Left ventricle myocardium inferior (tissue), 1 donor: ENCODE results near the gene TBL1X. TPM values are rescaled to one million over a fixed set of nuclear protein-coding genes. Genes with fewer than 3 reads are reported as not detected.

Source experiments
- DNase-seq: peaks from one replicate; pipeline ENCODE4 v3.0.0-alpha.2; 2020
- H3K27ac ChIP-seq: fragments of 200-600 bp; replicated peaks from 2 replicates; pipeline ENCODE4 v1.8.0; 2021
- H3K27me3 ChIP-seq: fragments of 200-600 bp; 2 replicates; pipeline ENCODE4 v1.8.0; 2021; ENCODE audit warnings: low read depth
- H3K36me3 ChIP-seq: fragments of 200-600 bp; 2 replicates; pipeline ENCODE4 v1.8.0; 2021
- H3K4me1 ChIP-seq: fragments of 200-600 bp; 2 replicates; pipeline ENCODE4 v1.8.0; 2021
- H3K4me3 ChIP-seq: fragments of 200-600 bp; 2 replicates; pipeline ENCODE4 v1.8.0; 2021; ENCODE audit warnings: mild to moderate bottlenecking, moderate library complexity
- H3K9me3 ChIP-seq: fragments of 200-600 bp; replicated peaks from 2 replicates; pipeline ENCODE4 v1.8.0; 2021
- intact Hi-C: fragments of 100-400 bp; cut with micrococcal nuclease; formaldehyde crosslinking; loops from one replicate; pipeline ENCODE4 v1.11.0; 2022
- total RNA-seq: library from RNA; stranded (reverse); fragmentation: NEBNext Ultra II Directional; extraction: Animal tissue kit (Norgen Biotek cat#: 25700); gene quantifications from one replicate; pipeline ENCODE4 v1.2.1, GENCODE V29; 2021
- TF ChIP-seq, protein P1 (sequence below): fragments of 200-600 bp; IDR thresholded peaks from 2 replicates; pipeline ENCODE4 v1.8.0; 2021; ENCODE audit warnings: antibody characterized with exemption, mild to moderate bottlenecking, borderline replicate concordance
- donor health status: DM: no; HTN: yes; CAD: no; lungs with severe emphysema.

Gene TBL1X
- total RNA-seq, 1 donor from 2014 or later = 9.4 TPM

DNA sequence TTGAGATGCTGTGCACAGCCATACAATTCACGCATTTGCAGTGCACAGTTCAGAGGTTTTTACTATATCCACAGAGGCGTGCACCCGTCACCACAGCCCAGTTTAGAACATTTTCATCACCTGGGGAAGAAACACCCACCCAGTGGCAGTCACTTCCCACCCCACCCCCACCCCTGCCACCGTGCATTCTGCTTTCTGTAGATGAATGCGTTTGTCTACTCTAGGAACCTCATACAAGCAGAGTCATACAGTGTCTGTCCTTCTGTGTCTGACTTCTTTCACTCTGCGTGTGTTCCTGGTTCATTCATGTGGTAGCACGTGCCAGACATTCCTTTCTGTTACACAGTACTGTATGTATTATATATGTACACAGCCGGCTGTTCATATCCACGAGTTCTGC lies 122.8 kb downstream of the TBL1X start:
- H3K4me1 ChIP-seq = peaks cover 5% of the 10 kb centered on the region
- no peaks in the 10 kb centered on the region for H3K36me3 ChIP-seq
- no peaks in the 10 kb centered on the region for H3K27me3 ChIP-seq
- TF ChIP-seq, protein P1, sequence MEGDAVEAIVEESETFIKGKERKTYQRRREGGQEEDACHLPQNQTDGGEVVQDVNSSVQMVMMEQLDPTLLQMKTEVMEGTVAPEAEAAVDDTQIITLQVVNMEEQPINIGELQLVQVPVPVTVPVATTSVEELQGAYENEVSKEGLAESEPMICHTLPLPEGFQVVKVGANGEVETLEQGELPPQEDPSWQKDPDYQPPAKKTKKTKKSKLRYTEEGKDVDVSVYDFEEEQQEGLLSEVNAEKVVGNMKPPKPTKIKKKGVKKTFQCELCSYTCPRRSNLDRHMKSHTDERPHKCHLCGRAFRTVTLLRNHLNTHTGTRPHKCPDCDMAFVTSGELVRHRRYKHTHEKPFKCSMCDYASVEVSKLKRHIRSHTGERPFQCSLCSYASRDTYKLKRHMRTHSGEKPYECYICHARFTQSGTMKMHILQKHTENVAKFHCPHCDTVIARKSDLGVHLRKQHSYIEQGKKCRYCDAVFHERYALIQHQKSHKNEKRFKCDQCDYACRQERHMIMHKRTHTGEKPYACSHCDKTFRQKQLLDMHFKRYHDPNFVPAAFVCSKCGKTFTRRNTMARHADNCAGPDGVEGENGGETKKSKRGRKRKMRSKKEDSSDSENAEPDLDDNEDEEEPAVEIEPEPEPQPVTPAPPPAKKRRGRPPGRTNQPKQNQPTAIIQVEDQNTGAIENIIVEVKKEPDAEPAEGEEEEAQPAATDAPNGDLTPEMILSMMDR = no peak
- no peaks in the 10 kb centered on the region for H3K9me3 ChIP-seq
- intact Hi-C loops = no loop called here
- H3K4me3 ChIP-seq = no peak overlapping the region
- DNase-seq = no peak
- H3K27ac ChIP-seq = no peak overlapping the region

DNA sequence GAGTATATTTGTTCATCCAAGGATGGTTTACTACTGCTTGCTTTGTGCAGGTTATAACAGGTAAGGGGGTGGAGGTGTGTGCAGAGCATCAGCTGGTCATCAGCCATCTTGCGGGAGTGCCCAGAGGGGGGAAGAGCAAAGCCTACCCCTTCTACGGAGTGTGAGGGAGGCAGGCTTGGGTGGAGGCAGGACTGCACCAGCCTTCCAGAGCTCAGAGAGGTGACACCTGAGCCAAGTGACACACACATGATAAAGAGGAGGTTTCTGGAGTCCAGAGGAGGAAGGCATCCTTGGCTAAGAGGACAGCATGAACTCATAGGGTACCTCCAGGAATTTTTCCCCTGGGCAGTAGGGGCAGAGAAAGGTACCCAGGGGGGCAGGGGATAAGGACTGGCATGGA lies 126.6 kb downstream of the TBL1X start:
- TF ChIP-seq, protein P1 = no peak
- H3K9me3 ChIP-seq = no peaks in the 10 kb centered on the region

DNA sequence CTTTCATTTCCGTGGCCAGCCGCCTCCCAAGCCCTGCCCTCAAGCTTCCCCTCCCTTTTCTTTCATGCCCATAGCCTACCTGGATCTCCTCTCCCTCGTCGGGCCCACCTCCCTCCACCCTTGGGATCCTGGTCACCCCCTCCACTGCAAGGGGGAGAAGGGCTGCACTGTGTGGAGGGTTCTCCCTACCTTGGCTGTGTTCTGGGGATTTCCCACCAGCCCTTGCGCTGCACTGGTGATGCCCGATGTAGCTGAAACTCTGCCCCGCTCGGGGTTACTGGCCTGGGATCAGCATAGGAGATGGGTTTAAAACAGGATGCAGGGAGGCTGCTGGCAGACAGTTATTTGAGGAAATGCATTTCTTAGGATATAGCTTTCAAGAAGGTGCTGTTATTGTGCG lies 128.9 kb downstream of the TBL1X start:
- H3K4me1 ChIP-seq = no peaks in the 10 kb centered on the region
- H3K36me3 ChIP-seq = no peaks in the 10 kb centered on the region
- intact Hi-C loops = no loop called here
- H3K27ac ChIP-seq = no peak overlapping the region
- no peak overlapping the region for H3K4me3 ChIP-seq
- DNase-seq = no peak
- H3K27me3 ChIP-seq = no peaks in the 10 kb centered on the region
- H3K9me3 ChIP-seq = no peaks in the 10 kb centered on the region
- TF ChIP-seq, protein P1 = no peak

More for the DNA sequence above, 126.6 kb downstream of the TBL1X start:
- no peak overlapping the region for H3K4me3 ChIP-seq
- no peaks in the 10 kb centered on the region for H3K36me3 ChIP-seq
- H3K27me3 ChIP-seq = no peaks in the 10 kb centered on the region
- H3K4me1 ChIP-seq = no peaks in the 10 kb centered on the region
- H3K27ac ChIP-seq = no peak overlapping the region
- intact Hi-C loops = no loop called here
- DNase-seq = no peak

DNA sequence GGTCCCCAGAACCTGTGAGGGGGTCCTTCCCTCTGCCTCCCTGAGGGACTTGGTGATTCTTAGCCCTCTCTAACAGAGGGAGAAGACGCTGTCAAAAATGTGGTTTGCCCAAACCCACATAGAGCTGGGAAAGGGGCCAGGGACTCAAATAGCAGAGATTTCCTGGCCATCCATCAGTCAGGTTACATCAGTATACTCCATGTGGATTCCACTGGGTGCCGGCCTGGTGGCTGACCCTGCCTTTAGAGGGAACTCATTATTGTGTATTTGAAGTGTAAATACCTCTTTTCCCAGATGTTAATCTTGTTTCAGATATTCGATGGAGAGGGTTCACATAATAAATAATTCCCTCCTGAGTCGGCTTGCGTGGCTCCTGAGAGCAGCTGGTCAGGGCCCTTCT lies 130.3 kb downstream of the TBL1X start:
- no peak for DNase-seq
- no peaks in the 10 kb centered on the region for H3K36me3 ChIP-seq
- intact Hi-C loops = no loop called here
- TF ChIP-seq, protein P1 = no peak
- H3K9me3 ChIP-seq = no peaks in the 10 kb centered on the region
- no peaks in the 10 kb centered on the region for H3K4me1 ChIP-seq
- no peaks in the 10 kb centered on the region for H3K27me3 ChIP-seq
- no peak overlapping the region for H3K4me3 ChIP-seq
- no peak overlapping the region for H3K27ac ChIP-seq

DNA sequence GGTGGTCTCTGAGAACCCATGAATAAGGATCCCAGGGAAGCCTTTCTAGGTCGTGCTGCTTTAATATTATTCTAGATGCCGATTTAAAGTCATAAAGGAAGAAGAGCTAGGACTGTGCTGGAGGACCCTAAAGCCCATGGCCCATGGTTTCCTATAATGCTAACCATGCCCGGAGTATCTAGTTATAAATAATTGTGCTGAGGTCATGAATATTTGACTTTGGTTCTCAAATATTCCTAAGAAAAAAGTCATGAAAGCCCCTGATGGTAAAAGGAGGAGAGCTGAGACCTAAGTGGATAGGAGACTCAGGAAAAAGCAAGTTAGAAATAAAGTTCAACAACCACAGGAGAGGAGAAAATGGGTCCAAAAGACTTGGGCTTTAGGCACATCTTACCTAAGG lies 132.0 kb downstream of the TBL1X start:
- Histone ChIP-seq H3K4me1 (no peaks in the 10 kb centered on the region), H3K9me3 (no peaks in the 10 kb centered on the region), H3K4me3 (no peak overlapping the region), H3K27ac (no peak overlapping the region), H3K27me3 (no peaks in the 10 kb centered on the region), H3K36me3 (no peaks in the 10 kb centered on the region)
- intact Hi-C loops = no loop called here
- TF ChIP-seq, protein P1 = no peak
- DNase-seq = no peak
